ENCODE data around the gene ARHGAP6. TPM values are rescaled to one million over a fixed set of nuclear protein-coding genes. Genes with fewer than 3 reads are reported as not detected.

The ARHGAP6 gene
- total and polyA plus RNA-seq, 8 donors = 2.2 to 26.4 (median 8.7) TPM

DNA sequence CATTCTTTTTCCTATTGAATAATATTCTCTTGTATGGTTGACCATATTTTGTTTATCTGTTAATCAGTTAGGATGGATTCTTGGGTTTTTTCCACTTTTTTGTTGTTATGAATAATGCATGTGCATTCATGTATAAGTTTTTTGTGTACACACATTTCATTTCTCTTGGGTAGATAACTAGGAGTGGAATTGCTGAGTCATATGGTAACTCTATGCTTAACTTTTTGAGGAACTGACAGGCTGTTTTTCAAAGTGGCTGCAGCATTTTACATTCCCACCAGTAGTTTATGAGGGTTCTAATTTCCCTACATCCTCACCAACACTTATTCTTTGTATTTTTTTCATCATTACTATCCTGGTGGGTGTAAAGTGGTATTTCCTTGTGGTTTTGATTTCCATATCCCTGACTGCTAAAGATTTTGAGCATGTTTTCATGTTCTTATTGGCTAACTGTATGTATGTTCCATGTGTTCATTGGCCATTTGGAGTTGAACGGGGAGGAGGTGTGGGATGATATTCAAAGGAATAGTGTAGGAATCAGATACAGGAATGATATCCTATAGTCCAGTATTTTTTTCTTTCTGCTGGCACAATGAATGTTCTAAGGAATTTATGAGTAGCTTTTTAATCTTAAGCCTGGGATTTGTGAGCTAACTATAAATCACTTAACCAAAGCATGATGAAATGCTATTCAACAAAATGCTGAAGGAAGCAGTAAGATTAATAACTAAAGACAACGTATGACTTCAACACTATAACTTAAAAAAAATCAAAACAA, 258.2 kb downstream of the ARHGAP6 start:
- no peak overlapping the region for H3K27ac ChIP-seq
- H3K4me1 ChIP-seq = no peaks in the 10 kb centered on the region
- no peak for DNase-seq
- intact Hi-C loops (cut with DNase I; ENCODE audit: low total_unique reads) = no loop called here
- TF ChIP-seq EP300 (IDR thresholded peaks at IDR 0.05) (no peak), POLR2AphosphoS5 (IDR thresholded peaks at IDR 0.05) (no peak), POLR2A (IDR thresholded peaks at IDR 0.05) (no peak)
- TF ChIP-seq, protein P1, sequence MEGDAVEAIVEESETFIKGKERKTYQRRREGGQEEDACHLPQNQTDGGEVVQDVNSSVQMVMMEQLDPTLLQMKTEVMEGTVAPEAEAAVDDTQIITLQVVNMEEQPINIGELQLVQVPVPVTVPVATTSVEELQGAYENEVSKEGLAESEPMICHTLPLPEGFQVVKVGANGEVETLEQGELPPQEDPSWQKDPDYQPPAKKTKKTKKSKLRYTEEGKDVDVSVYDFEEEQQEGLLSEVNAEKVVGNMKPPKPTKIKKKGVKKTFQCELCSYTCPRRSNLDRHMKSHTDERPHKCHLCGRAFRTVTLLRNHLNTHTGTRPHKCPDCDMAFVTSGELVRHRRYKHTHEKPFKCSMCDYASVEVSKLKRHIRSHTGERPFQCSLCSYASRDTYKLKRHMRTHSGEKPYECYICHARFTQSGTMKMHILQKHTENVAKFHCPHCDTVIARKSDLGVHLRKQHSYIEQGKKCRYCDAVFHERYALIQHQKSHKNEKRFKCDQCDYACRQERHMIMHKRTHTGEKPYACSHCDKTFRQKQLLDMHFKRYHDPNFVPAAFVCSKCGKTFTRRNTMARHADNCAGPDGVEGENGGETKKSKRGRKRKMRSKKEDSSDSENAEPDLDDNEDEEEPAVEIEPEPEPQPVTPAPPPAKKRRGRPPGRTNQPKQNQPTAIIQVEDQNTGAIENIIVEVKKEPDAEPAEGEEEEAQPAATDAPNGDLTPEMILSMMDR (IDR thresholded peaks at IDR 0.05) = no peak
- H3K36me3 ChIP-seq = no peaks in the 10 kb centered on the region
- 64 to 80% (median 73%) methylated on average over 2 of the region's 2 CpGs for WGBS, 5 donors
- H3K4me3 ChIP-seq = no peak overlapping the region
- no peaks in the 10 kb centered on the region for H3K27me3 ChIP-seq
- no peaks in the 10 kb centered on the region for H3K9me3 ChIP-seq

DNA sequence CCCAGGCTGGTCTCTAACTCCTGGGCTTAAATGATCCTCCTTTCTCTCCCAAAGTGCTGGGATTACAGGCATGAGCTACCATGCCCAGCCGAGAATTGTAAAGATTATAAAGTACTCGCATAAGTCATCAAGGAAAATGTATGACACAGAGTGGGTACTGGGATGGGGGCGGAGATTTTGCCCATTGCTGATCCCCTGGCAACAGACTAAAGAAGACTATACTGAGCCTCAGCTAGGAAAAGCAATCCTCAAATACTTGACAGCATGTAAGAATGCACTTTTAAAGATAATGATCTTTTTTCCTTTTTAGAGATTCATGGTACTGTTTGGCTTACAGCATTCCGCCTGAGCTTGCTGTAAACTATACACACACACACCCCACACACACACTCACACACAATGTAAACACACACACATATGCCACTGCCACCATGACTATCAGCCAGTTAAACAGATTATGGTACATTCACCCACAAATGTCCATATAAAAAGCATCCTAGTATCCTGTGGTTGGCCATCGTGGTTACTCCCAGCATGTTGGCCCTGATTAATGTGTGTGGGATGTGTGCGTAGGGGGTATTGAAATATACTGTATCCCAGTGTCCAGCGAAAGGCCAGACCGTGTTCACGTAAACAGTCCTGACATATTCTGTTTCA, 259.5 kb downstream of the ARHGAP6 start:
- no peak for TF ChIP-seq POLR2A (IDR thresholded peaks at IDR 0.05)
- no peak for TF ChIP-seq POLR2AphosphoS5 (IDR thresholded peaks at IDR 0.05)
- TF ChIP-seq, protein P1 (IDR thresholded peaks at IDR 0.05) = no peak
- no peak for TF ChIP-seq EP300 (IDR thresholded peaks at IDR 0.05)
- Histone ChIP-seq H3K36me3 (no peaks in the 10 kb centered on the region), H3K4me3 (no peak overlapping the region), H3K4me1 (no peaks in the 10 kb centered on the region), H3K27ac (no peak overlapping the region), H3K27me3 (no peaks in the 10 kb centered on the region), H3K9me3 (no peaks in the 10 kb centered on the region)
- intact Hi-C loops (cut with DNase I; ENCODE audit: low total_unique reads) = no loop called here
- DNase-seq = no peak
- whole genome bisulfite sequencing, 5 donors = 67 to 82% (median 75%) methylated on average over 9 of the region's 9 CpGs

DNA sequence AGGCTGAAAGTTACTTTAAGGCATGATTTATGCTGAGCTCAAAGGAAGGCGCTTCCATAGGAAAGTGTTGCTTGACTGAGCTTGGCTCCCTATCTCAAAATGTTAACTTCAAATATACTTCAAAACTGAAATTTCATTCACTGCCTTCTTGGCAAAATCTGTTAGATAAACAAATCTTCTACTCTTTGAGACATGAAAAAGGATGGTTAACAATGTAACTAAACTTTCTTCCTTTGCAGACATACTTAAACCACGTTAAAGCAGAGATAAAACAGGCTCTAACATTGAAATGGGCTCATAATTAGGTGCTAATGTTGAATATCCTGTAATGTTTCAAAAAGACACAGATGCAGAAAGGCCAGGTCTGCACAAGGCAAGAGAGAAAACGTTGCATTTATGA, 262.1 kb downstream of the ARHGAP6 start:
- 40 to 59% (median 51%) methylated on average over 3 of the region's 3 CpGs for WGBS, 5 donors
- TF ChIP-seq POLR2AphosphoS5 (IDR thresholded peaks at IDR 0.05) (no peak), EP300 (IDR thresholded peaks at IDR 0.05) (no peak), POLR2A (IDR thresholded peaks at IDR 0.05) (no peak)
- TF ChIP-seq, protein P1 (IDR thresholded peaks at IDR 0.05) = no peak
- Histone ChIP-seq H3K9me3 (no peaks in the 10 kb centered on the region), H3K4me1 (no peaks in the 10 kb centered on the region), H3K27me3 (no peaks in the 10 kb centered on the region), H3K27ac (no peak overlapping the region), H3K36me3 (no peaks in the 10 kb centered on the region), H3K4me3 (no peak overlapping the region)
- intact Hi-C loops (cut with DNase I; ENCODE audit: low total_unique reads) = no loop called here
- DNase-seq = no peak

DNA sequence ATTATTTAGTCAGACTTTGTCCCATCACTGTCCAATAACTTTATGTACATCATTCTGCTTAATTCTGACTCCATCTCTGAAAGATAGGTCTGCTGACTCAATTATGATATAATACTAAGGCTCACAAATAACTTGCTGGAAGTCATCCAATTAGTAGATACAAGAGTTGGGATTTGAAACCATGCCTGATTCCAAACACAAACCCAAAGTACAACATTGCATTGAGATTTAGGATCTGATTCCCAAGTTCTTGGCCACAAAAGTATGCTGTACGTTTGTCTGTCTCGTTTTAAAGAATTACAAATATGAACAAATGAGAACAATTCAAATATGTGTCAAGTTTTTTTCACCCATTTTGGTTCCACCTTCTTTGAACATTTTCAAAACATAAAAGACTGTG, 263.8 kb downstream of the ARHGAP6 start:
- TF ChIP-seq POLR2A (IDR thresholded peaks at IDR 0.05) (no peak), POLR2AphosphoS5 (IDR thresholded peaks at IDR 0.05) (no peak), EP300 (IDR thresholded peaks at IDR 0.05) (no peak)
- TF ChIP-seq, protein P1 (IDR thresholded peaks at IDR 0.05) = no peak
- H3K4me1 ChIP-seq = no peaks in the 10 kb centered on the region
- no peaks in the 10 kb centered on the region for H3K9me3 ChIP-seq
- intact Hi-C loops (cut with DNase I; ENCODE audit: low total_unique reads) = no loop called here
- no peak for DNase-seq
- H3K36me3 ChIP-seq = no peaks in the 10 kb centered on the region
- 28 to 54% (median 40%) methylated on average over 2 of the region's 2 CpGs for WGBS, 5 donors
- H3K27ac ChIP-seq = no peak overlapping the region
- H3K4me3 ChIP-seq = no peak overlapping the region
- peaks cover 0 to 3% (median 0%) of the 10 kb centered on the region in 3 donors for H3K27me3 ChIP-seq
